Measurements from ENCODE around the gene EVA1C.

DNA sequence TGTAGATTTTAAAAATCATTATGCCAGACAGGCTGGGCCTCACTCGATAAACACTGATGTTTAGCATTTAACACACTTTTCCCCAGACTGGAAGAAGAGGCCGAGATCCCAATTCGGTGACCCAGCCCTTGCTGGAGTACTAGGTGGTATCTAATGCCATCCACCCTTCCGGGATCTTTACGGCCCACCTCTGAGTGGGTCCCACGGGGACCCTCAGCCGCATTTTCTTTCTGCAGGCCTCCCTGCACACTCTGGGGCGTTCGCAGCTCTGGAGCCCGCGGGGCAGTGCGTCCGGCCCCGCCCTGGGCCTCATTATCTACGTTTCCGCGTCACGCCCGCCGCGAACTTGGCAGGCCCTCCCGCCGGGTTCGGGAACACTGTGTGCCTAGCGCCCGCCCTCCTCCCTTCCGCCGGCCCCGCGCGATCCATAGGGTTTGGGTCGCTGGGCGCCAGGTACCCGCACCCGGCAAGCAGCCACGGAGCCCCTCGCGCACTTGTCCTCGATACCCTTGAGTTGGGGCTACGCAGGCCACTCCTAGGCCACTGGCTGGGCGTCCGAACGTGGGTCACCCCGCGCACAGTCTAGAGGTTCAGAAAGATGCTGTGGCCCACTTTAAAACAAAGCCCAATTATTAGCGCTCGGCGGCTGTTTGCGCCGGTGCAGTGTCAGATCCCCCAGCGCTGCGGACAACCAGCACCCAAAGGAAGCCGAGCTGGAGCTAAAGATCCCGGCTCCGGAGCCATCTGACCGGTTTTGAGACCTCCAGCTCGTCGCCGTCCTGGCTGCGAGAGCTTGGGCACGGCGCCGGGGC is 950 bp upstream of the EVA1C start:
- TF ChIP-seq CTCF (conservative IDR thresholded peaks at IDR 0.05 in 1 of 2, IDR thresholded peaks at IDR 0.05 in 1 of 2; ENCODE audit: extremely low read depth in 1 of 2, insufficient read depth in 1 of 2, low read depth in 1 of 2, low read length in 2 of 2) = no peak
- no peak for TF ChIP-seq EZH2 (IDR thresholded peaks at IDR 0.05; ENCODE audit: borderline replicate concordance, low read length)
